Smooth muscle cell (in vitro differentiated cells): Measurements from ENCODE around the gene NT5C. TPM values are rescaled to one million over a fixed set of nuclear protein-coding genes. Genes with fewer than 3 reads are reported as not detected.

Experiments
- DNase-seq: peaks from one replicate; lab custom pipeline; 2025; ENCODE audit not compliant: unreplicated experiment; lab: John Stamatoyannopoulos, UW
- H2AFZ ChIP-seq: fragments of 200-600 bp; sonication (generic); 2 replicates; pipeline ENCODE4 v1.6.0; 2016; ENCODE audit warnings: antibody characterized with exemption, low read depth, mild to moderate bottlenecking
- H3F3A ChIP-seq: fragments of 200-600 bp; sonication (generic); 2 replicates; pipeline ENCODE4 v1.6.0; 2017; ENCODE audit warnings: antibody characterized with exemption, low read depth
- H3K27ac ChIP-seq: fragments of 200-600 bp; sonication (generic); 2 replicates; pipeline ENCODE4 v1.5.1; 2016; ENCODE audit warnings: low read depth, mild to moderate bottlenecking
- H3K27me3 ChIP-seq: fragments of 200-600 bp; sonication (generic); 2 replicates; pipeline ENCODE4 v1.6.1; 2016; ENCODE audit warnings: low read depth, mild to moderate bottlenecking
- H3K36me3 ChIP-seq: fragments of 200-600 bp; sonication (generic); 2 replicates; pipeline ENCODE4 v1.5.1; 2016; ENCODE audit warnings: low read depth
- H3K4me1 ChIP-seq: fragments of 200-600 bp; sonication (generic); 2 replicates; pipeline ENCODE4 v1.5.1; 2016; ENCODE audit warnings: low read depth
- H3K4me2 ChIP-seq: fragments of 200-600 bp; sonication (generic); 2 replicates; pipeline ENCODE4 v1.6.0; 2016; ENCODE audit warnings: mild to moderate bottlenecking
- H3K4me3 ChIP-seq: fragments of 200-600 bp; sonication (generic); 2 replicates; pipeline ENCODE4 v1.5.1; 2016; ENCODE audit warnings: mild to moderate bottlenecking
- H3K79me2 ChIP-seq: fragments of 200-600 bp; sonication (generic); 2 replicates; pipeline ENCODE4 v1.6.0; 2016; ENCODE audit warnings: low read depth, mild to moderate bottlenecking
- H3K9ac ChIP-seq: fragments of 200-600 bp; sonication (generic); 2 replicates; pipeline ENCODE4 v1.6.0; 2016; ENCODE audit warnings: low read depth
- H3K9me3 ChIP-seq: fragments of 200-600 bp; sonication (generic); replicated peaks from 2 replicates; pipeline ENCODE4 v1.5.1; 2016; ENCODE audit warnings: low read depth
- H4K20me1 ChIP-seq: fragments of 200-600 bp; sonication (generic); 2 replicates; pipeline ENCODE4 v1.6.0; 2016; ENCODE audit warnings: low read depth
- WGBS: methylation state at CpG from one replicate; pipeline ENCODE4 v1.1.7; 2016; ENCODE audit warnings: low lambda C conversion rate; 5-methylcytosine and 5-hydroxymethylcytosine counted together
- polyA plus RNA-seq: library from polyadenylated mRNA; unstranded; fragments of >200 nt; fragmentation: Nextera tagmentation; extraction: Ambion mirVana; gene quantifications from 2 replicates; pipeline ENCODE4 v1.2.1, GENCODE V29; 2016
- total RNA-seq: library from RNA; depleted of rRNA; stranded (reverse); fragments of >200 nt; gene quantifications from 2 replicates; pipeline ENCODE4 v1.2.3, GENCODE V29; 2014
- TF ChIP-seq, protein P1 (sequence below): fragments of 200-600 bp; sonication (generic); IDR thresholded peaks from 2 replicates; pipeline ENCODE4 v1.5.1; 2017; ENCODE audit warnings: borderline replicate concordance, mild to moderate bottlenecking, antibody characterized with exemption; ENCODE audit not compliant: insufficient read depth, poor library complexity, severe bottlenecking

The NT5C gene
- total and polyA plus RNA-seq, 2 experiments from 2014 or later = 39.9 to 46.8 TPM

DNA sequence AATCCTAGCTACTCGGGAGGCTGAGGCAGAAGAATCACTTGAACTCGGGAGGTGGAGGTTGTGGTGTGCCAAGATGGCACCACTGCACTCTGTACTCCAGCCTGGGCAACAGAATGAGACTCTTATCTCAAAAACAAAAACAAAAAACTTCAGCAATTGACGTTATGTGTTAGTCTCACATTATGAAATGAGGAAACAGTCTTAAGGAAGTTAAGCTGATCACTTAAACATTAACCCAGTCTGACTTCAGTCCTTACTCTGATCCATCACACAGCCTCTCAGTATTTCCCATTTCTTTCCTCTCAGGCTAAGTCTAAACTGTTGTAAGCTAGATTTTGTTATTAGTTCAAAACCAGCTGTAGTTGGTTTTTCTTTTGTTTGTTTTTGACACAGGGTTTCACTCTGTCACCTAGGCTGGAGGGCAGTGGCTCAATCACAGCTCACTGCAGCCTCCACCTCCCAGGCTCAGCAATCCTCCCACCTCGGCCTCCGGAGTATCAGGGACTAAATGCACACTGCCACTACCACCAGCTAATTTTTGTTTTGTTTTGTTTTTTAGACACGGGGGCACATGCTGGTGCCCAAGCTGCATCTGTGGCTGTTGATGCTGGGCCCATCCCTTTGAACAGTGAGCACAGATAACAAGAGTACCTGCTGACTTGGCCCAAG is 16.5 kb upstream of the NT5C start:
- Histone ChIP-seq H3K36me3 (peaks cover 30% of the 10 kb centered on the region), H3K4me3 (no peak overlapping the region), H3K4me2 (no peak overlapping the region), H2AFZ (no peak overlapping the region), H3K9ac (no peak overlapping the region), H3K79me2 (peaks cover 60% of the 10 kb centered on the region), H4K20me1 (peaks cover 56% of the 10 kb centered on the region), H3K27ac (no peak overlapping the region), H3K4me1 (peaks cover 12% of the 10 kb centered on the region), H3F3A (peaks cover 10% of the 10 kb centered on the region), H3K9me3 (no peaks in the 10 kb centered on the region), H3K27me3 (no peaks in the 10 kb centered on the region)
- no peak for DNase-seq
- TF ChIP-seq, protein P1, sequence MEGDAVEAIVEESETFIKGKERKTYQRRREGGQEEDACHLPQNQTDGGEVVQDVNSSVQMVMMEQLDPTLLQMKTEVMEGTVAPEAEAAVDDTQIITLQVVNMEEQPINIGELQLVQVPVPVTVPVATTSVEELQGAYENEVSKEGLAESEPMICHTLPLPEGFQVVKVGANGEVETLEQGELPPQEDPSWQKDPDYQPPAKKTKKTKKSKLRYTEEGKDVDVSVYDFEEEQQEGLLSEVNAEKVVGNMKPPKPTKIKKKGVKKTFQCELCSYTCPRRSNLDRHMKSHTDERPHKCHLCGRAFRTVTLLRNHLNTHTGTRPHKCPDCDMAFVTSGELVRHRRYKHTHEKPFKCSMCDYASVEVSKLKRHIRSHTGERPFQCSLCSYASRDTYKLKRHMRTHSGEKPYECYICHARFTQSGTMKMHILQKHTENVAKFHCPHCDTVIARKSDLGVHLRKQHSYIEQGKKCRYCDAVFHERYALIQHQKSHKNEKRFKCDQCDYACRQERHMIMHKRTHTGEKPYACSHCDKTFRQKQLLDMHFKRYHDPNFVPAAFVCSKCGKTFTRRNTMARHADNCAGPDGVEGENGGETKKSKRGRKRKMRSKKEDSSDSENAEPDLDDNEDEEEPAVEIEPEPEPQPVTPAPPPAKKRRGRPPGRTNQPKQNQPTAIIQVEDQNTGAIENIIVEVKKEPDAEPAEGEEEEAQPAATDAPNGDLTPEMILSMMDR = no peak
- WGBS = 95% methylated on average over 6 of the region's 6 CpGs

DNA sequence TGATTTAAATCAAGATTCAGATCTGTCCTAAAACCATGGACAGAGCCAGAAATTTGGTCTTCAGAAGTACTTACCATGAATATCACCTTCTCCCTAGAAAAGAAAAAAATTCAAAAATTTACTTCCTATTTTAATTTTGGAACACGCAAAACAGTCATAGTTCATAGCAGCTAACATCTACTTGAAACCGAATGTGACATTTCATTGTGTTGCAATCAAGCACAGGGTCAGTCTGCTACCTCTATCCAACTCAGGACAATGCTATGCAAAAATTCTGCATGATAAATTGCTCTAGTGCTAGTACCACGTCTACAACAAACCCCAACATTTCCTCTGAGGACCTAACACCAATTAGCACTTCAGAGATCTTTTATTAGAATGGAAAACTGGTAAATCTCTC is 15.1 kb upstream of the NT5C start:
- Histone ChIP-seq H3K79me2 (peaks cover 45% of the 10 kb centered on the region), H3K4me3 (no peak overlapping the region), H3K4me1 (no peaks in the 10 kb centered on the region), H3K9me3 (no peaks in the 10 kb centered on the region), H2AFZ (no peak overlapping the region), H3K27ac (no peak overlapping the region), H3K36me3 (peaks cover 30% of the 10 kb centered on the region), H3K27me3 (no peaks in the 10 kb centered on the region), H4K20me1 (peaks cover 49% of the 10 kb centered on the region), H3K9ac (no peak overlapping the region), H3F3A (peaks cover 13% of the 10 kb centered on the region), H3K4me2 (no peak overlapping the region)
- 98% methylated on average over 3 of the region's 3 CpGs for WGBS
- TF ChIP-seq, protein P1 = no peak
- no peak for DNase-seq

DNA sequence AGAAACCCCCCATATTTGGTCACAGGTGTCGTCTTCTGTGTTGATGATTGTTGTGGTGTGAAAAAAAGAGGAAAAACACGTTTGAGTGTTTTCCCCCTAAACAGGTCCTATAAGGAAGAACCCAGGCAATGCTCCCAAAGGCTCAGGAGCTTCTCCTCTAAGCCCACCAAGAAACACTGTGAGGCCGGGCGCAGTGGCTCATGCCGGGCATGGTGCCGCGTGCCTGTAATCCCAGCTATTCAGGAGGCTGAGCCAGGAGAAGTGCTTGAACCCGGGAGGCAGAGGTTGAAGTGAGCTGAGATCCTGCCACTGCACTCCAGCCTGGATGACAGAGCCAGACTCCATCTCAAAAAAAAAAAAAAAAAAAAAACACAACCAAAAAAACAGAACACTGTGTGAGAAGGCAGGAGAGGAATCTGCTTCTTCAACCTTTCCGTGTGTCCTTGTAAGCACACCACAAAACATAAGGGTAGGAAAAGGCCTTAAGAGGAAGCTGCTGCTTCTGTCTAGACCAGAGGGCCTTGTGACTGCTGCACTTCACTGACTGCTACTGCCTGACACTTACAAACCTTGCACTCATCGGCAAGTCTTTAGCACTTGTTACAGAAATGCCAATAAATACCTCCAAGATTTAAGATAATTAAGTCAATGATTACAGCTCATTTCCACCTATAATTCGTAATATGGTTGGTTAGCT is 13.4 kb upstream of the NT5C start:
- H3K4me3 ChIP-seq = no peak overlapping the region
- peaks cover 13% of the 10 kb centered on the region for H3F3A ChIP-seq
- no peak for DNase-seq
- peaks cover 29% of the 10 kb centered on the region for H3K79me2 ChIP-seq
- H4K20me1 ChIP-seq = peaks cover 34% of the 10 kb centered on the region
- no peaks in the 10 kb centered on the region for H3K27me3 ChIP-seq
- WGBS = 94% methylated on average over 11 of the region's 11 CpGs
- H3K9me3 ChIP-seq = no peaks in the 10 kb centered on the region
- H3K27ac ChIP-seq = no peak overlapping the region
- H3K36me3 ChIP-seq = peaks cover 30% of the 10 kb centered on the region
- TF ChIP-seq, protein P1 = no peak
- H3K4me2 ChIP-seq = no peak overlapping the region
- no peaks in the 10 kb centered on the region for H3K4me1 ChIP-seq
- H3K9ac ChIP-seq = no peak overlapping the region
- H2AFZ ChIP-seq = no peak overlapping the region
